Activated T-cell treated with anti-CD3 and anti-CD28 coated beads, Interleukin-2, amount 50 U/mL, for 48 hours (primary cell): ENCODE results near the gene TRIM7.

Source experiments
- DNase-seq, 2 experiments: peaks; one replicate each; pipeline ENCODE4 v3.0.0-alpha.2; 2020

The TRIM7 gene

DNA sequence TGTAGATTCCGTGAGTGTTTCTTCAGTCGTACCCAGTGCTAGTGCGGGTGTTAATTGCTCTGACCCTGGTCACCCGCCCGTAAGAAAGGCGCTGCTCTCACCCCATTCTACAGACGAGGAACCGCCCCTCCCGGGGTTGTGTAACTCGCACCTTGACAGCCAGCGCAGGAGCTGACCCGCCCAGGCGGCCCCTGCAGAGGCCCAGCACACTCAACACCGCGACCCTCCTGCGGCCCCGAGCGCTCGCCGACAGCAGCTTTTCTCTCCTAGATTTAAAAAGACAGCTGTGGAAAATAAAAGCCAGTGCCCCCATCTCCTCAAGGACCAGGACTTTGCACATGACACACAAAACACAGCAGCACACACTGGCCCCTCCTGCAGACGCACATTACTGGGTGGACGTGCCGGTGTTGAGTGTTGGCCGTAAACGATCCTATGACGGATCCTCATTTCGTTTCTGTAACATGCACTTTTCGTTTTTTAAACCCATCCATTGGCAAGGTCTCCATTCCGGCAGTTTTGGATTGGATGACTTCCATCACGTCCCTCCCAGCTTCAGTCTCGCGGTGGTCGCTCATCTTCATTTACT lies 34.7 kb downstream of the TRIM7 start:
- DNase-seq, result no peak

DNA sequence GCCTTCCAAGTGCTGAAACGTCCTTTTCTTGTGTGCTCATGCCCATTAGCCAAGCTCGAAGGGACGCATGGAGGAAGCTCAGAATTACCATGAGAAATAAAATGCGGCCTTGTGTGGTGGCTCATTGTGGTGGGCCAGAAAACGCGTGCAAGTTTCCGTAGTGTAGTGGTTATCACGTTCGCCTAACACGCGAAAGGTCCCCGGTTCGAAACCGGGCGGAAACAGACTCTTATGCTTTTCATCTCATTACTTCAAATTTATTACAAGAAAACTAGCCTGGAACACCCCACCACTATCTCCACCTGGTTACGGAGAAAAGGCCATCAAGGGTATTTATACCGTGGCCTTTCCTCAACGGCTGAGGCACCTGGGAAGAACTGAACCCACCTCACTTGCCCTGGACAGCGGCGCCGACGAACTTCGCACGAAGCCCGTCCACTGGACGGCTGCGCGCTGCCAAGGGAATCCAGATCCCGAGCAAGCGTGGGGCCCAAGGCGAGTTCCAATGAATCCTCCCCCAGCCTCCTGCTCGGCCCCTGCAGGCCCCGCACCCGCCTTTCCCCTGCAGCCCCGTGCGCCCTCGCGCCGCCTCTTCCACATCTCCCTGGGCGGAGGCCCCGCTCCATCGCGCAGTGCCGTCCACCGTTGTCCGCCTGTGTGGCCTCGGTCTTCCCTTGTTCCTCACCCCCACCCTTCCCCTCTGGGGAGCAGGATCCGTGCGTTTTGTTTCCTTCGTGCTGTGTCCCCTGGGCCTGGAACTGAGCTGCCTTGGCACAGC lies 35.3 kb downstream of the TRIM7 start:
- peak; percentile 94 to 98 for DNase-seq

DNA sequence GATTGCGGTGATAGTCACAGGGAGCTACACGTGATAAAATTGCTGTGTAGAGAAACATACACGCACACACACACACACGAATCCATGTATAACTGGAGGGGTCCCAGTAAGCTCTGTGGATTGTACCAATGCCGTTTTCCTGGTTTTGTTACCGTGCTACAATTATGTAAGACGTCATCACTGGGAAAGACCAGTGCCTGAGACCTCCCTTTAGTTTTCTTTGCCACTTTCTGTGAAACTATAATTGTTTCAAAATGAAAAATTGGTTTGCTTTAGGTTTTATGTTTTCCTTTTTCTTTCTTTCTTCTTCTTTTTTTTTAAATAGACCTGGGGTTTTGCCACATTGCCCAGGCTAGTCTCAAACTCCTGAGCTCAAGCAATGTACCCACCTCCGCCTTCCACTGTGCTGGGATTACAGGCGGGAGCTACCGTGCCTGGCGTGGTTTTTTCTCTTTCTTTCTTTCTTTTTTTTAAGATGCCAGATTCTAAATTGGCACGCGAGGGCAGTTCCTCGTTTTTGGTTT lies 36.3 kb downstream of the TRIM7 start:
- DNase-seq, result no peak

DNA sequence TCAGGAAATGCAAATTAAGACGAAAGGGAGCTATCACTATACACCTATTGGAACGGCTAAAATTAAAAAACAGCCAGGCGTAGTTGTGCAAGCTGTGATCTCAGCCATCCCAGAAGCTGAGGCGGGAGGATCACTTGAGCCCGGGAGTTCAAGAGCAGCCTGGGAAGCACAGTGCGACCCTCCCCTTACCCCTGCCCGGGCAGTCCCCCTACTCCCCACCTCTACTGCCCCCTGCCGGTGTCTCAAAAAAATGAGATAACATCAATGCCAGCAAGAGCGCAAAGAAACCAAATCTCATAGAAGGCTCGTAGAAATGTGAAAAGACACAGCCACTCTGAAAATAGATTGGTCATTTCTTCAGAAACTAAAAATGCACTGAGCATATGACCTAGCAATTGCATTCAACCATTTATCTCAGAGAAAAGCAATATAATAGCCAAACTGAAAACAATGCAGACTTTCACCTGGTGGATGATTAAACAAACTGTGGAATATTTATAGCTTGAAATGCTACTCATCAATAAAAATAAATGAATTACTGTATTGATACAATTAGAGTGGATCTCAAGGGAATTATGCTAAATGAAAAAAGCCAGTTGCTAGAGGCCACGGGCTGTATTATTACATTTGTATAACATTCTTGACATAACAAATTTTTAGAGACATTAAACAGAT lies 37.0 kb downstream of the TRIM7 start:
- DNase-seq, result peak; percentile 49 to 58

DNA sequence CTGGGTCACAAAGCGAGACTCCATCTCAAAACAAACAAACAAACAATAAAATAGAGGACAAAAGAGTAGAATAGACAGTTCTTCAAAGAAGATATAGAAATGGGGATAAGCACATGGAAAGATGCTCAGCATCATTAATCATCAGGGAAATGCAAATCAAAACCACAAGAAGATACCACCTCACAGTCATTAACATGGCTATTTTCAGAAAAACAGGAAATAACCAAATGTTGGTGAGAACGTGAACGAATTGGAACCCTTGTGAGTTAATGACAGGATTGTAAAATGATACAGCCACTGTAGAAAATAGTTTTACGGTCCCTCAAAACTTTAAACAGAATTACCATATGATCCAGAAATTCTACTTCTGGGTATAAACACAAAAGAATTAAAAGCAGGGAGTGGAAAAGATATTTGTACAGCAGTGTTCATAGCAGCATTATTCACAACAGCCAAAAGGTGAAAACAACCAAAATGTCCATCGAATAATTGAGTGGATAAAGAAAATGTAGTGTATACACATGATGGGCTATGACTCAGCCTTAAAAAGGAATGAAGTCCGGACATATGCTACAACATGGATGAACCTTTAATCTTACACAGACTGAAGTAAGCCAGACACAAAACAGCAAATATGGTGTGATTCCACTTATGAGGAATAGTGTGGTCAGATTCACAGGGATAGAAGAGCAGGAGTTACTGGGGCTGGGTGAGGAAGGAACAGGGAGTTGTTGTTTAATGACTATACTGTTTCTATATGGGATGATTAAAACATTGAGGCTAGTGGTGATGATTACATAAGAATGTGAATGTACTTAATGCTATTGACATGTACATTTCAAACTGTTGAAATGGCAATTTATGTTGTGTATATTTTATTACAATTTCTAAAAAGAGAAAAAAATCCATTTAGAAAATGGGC lies 37.9 kb downstream of the TRIM7 start:
- DNase-seq, result no peak

DNA sequence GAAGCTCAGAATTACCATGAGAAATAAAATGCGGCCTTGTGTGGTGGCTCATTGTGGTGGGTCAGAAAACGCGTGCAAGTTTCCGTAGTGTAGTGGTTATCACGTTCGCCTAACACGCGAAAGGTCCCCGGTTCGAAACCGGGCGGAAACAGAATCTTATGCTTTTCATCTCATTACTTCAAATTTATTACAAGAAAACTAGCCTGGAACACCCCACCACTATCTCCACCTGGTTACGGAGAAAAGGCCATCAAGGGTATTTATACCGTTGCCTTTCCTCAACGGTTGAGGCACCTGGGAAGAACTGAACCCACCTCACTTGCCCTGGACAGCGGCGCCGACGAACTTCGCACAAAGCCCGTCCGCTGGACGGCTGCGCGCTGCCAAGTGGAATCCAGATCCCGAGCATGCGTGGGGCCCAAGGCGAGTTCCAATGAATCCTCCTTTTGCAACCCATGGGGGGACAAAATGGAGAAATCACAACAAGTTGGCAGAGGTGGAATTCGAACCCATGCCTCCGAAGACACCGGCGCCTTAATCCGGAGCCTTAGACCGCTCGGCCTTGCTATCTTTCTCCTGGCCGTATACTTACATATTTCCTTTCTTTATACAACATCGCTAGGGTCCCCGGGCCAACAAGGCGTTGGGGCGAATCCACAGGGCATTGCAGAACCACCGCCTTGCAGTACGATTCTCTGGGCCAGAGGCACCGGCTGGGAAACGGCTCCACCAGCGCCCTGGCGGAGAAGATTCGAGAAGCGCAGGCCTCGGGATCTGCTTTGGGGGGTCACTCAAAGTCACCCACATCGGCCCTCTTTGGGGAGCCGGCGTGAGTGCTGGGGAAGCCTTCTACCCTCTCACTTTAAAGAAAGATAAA lies 40.7 kb downstream of the TRIM7 start:
- DNase-seq, result peak; percentile 56 to 70

DNA sequence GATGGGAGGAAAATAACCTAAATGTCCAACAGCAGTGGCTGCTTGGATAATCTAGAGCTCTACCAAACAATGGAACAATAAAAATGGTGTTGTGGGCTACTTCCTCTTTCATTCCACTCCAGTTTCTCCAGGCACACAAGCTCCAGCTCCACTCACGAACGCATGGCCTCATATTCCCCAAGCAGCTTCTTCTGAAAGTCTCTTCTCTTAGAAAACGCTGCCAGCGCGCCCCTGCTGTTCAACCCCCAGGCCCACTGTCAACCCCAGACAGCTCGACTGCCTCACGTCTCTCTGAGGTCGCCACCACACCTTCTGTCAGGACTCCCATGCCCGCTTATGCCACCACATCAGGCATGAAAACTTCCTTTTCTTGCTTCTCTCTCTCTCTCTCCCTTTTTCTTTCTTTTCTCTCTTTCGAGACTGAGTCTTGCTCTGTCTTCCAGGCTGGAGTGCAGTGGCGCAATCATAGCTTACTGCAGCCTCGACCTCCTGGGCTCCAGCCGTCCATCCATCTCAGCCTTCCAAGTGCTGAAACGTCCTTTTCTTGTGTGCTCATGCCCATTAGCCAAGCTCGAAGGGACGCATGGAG lies 41.4 kb downstream of the TRIM7 start:
- no peak for DNase-seq

DNA sequence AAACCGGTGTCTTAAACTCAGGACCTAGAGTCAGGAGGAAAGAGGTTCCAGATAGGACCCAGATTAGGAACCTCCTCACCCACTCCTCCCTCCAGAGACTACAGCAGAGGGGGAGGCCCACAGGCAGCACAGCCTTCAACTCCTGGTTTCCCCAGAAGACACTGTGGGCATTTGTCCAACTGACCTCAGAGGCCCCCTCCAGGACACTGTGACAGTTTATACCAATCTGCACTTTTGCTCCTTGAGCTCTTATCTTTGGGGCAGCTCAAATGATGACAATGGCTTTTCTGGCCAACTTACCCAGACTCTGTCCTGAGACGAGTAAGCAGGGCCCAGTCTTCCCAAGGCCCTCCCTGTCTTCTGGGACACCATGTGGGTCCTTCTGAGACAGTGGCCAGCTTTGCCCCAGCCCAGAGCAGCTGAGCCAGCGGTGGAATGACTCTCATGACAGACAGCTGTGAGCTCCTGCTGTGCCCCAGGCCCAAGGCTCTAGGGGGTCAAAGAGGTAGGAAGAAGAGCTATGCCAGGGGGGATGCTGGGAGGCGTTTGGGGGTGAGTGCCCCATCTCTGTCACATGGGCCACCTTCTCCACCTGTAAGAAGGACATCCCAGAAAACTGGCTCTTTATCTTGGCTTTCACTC lies 43.3 kb downstream of the TRIM7 start:
- DNase-seq, result no peak

DNA sequence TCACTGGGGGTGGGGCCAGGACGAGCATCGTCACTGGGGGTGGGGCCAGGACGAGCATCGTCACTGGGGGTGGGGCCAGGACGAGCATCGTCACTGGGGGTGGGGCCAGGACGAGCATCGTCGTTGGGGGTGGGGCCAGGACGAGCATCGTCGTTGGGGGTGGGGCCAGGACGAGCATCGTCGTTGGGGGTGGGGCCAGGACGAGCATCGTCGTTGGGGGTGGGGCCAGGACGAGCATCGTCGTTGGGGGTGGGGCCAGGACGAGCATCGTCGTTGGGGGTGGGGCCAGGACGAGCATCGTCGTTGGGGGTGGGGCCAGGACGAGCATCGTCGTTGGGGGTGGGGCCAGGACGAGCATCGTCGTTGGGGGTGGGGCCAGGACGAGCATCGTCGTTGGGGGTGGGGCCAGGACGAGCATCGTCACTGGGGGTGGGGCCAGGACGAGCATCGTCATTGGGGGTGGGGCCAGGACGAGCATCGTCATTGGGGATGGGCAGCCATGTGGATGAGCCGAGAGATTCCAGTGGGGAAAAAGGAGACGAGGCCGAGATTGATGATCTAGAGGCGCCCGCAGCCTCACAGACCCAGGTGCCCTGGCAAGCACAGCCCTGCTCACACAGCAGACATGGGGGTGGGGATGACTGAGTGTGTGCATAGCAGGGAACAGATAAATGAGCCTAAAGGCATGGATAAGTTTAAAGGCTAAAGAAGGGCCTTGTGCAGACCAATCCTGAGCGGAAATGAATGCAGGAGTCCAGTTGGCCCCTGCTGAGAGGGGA lies 44.1 kb downstream of the TRIM7 start:
- peak; percentile 79 to 82 for DNase-seq

DNA sequence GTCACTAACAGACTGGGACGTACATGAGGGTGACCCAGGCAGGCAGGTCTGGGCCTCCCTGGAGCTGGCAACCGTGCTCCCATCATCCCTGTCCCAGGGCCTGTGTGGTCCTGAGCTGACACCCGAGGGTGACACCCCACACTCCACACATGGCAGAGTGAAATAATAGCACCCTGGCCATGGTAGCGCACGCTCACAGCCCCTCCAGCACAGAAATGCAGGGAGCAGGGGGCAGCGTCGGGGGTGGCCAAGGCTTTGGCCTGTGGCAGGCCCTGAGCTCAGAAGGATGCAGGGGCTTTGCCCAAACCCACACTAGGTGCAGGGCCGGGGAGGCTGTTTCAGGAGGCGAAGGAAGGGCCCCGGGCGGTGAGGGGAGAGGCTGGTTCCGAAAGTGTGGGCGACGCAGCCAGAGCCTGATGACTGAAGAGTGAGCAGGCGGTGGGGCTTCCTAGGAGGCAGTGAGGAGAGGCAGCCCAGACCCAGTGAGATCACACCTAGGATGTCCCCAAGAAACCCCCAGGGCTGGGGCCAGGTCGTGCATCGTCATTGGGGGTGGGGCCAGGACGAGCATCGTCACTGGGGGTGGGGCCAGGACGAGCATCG lies 44.7 kb downstream of the TRIM7 start:
- DNase-seq, result peak; percentile 81 to 85

DNA sequence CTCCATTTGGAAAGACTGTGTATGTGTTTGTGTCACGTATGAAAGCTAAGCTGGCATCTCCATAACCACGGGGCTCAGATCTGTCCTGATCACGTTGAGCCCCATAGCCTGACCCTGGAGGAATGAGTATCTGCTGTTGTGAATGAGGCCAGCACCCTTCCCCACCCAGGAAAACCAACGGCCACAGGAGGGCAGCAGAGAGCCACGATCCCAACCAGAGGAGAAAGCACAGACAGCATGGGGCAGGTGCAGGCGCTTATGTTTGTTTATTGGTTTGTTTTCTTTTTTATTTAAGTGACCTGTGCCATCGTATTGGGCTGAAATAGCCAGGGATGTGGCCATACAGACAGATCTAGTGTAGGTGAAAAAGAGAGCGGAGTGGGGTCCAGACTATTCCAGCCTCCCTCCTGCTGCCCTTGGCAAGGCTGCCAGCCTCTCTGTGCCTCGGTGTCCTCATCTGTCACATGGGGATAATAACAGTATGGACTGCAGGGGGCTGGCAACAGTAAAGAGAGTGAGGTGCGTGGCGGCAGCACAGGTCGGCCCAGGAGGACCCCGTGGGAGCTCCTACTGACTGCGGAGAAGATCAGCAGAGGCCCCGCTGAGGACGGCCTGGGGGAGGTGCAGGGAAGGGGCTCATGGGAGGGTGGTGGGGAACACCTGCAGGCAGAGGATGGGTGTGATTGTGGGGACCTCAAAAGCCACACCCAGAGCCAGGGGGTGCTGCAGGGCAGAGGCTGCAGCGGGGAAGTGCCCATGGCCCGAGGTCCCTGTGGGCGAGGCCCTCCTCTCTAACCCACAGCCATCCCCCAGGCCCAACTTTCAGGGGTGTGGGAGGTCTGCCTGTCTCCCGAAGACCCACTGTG lies 45.5 kb downstream of the TRIM7 start:
- DNase-seq, result peak; percentile 96 to 99

DNA sequence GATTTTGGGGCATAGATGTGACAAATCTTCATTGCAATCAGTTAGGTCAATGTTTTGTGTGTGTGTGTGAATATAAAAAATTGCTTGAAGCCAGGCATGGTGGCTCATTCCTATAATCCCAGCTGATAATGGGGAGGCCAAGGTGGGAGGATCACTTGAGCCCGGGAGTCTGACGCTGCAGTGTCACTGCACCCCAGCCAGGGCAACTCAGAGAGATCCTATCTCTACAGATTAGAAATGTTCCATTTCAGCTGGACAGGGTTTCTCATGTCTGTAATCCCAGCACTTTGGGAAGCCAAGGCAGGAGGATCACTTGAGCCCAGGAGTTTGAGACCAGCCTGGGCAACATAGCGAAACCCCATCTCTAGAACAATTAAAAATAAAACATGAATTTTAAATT lies 46.1 kb downstream of the TRIM7 start:
- DNase-seq, result no peak

DNA sequence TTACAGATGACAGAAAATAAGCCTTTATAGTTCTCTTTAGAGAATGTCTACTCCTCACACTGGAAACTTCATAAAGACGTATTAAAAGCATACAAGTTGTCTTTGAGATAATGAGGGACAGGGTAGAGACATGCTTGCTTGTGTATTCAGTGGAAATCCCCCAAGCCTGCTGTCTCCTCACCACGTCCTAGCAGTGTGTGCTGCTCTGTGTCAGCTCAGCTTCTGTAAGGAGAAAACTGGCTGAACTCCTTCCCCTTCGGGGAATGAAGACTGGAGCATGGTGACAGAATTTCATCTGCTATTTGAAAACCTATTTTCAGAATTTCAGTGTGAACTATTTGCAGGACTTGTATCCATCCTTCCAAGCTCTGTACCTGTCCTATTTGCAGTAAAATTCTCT lies 48.2 kb downstream of the TRIM7 start:
- DNase-seq, result no peak

DNA sequence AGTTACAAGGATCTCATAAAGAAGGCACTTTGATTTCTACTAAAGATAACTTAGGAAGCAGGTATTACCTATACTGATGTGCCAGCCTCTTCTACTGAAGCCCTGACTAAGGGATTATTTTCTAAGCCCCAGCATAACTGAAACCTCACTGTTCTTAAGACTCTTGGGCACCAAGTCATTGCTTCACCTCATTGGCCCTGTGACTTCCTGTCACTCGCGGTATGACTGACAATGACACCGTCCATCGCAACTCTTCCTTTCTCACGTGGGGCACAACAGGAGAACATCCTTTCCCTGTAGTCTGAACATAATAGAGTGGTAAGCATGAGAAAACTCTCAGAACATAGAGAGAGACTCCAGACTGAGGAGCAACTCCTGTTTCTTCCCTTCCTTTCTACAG lies 51.2 kb downstream of the TRIM7 start:
- no peak for DNase-seq

DNA sequence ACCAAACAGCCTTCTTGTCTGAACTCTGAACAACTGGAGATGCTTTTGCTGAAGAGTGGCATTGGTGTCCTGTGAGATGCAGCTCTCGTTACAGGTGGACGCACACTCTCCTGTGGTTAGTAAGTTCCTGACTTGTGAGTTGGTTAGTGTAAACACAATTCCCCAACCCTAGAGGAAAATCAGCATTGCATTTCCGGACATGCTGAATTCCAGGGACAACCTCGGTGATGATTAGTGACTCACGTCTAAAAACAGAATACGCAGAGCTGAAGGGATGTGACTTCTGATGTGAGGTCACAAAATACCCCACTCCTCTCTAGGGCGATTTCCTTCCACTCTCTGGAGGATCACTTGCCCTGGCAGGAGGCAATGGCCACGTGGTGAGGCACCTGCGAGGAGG lies 52.6 kb downstream of the TRIM7 start:
- DNase-seq, result no peak

DNA sequence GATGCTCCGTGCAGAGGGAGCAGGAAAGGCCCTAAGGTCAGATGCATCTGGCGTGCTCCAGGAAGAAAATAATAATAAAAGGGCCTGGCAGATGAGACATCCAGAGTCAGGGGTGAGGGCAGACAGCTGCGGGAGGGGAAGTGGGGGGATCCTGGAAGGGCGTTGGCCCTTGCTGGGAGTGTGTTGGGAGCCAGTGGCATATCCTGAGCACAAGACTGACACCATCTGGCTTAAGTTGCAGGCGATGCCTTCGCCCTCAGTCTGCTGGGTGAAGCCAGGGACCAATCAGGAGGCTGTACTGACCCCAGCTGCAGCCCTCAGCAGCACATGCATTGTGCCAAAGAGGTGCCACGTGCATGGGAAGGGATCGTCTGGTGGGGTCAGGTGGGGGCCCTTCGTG lies 53.9 kb downstream of the TRIM7 start:
- no peak for DNase-seq

DNA sequence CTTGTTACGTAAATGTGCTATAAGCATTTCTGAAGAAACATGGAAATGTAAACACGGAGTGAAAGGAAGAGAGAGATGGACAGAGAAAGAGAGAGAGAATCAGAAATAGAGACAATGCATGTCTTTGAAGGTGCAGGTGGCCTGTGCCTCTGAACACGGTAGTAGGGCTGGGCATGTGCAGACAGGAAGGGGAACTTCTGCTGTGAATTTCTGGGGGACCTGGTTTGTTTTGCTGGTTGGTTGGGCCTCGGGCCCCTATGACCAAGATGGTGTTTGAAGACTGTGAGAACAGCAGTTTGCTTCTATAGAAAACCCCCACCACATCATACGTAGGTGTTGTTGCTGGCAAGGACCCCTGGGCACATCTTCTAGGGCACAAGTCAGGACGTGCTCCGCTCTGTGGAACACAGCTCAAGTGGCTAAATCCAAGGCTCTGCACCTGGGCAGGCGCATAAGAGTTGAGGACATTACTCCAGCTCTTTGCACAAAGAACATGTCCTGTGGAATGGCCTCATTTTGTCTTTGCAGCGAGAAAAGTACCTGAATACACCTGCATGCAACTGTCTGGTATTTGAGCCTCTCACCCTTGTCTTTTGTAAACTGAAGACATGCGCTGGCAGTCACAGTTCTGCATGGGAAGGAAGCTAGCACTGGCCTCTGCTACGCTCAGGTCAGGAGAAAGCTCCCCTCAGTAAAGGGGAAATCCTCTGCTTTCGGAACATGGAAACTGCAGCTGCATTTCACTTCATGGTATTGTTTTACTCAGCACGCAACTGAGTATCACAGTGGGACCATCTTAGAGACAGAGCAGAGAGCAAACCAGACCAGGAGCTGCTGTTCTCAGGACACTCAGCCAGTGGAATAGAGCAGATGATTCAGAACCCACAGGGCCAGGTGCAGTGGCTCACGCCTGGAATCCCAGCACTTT lies 54.9 kb downstream of the TRIM7 start:
- no peak for DNase-seq
